GM18951 (cell line): Measurements from ENCODE around the gene ACTA2.

ENCODE experiments used
- POLR2A ChIP-seq: IDR thresholded peaks from 4 replicates; pipeline ENCODE4 v1.6.1; 2011; ENCODE audit warnings: mild to moderate bottlenecking; ENCODE audit not compliant: insufficient read length, insufficient read depth; ENCODE audit errors: extremely low read depth
- in situ Hi-C: fragments of 300-500 bp; cut with MboI; formaldehyde crosslinking; loops from one replicate; pipeline ENCODE4 v1.12.0; 2022; ENCODE audit warnings: low sequenced_read_pairs, mixed read lengths, inconsistent platforms; ENCODE audit not compliant: unreplicated experiment

The ACTA2 gene

GRCh38 chr10:88954458-88955083 lies 2.0 kb upstream of the ACTA2 start:
- in situ Hi-C loops, result no loop called here
- no peak for TF ChIP-seq POLR2A

DNA sequence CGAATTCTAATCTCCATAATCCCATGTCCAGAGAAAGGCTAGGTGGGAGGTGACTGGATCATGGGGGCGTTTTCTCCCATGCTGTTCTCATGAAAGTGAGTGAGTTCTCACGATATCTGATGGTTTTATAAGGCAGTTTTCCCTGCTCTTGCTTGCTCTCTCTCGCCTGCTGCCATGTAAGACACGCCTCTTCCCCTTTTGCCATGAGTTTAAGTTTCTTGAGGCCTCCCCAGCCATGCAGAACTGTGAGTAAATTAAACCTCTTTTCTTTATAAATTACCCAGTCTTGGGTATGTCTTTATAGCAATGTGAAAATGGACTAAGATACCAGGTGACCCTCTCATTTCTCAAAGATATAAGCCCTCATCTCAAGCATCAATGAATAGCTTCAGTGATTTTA lies 1.1 kb upstream of the ACTA2 start:
- in situ Hi-C loops, result no loop called here
- no peak for TF ChIP-seq POLR2A

GRCh38 chr10:88949912-88950837 lies 2.4 kb downstream of the ACTA2 start:
- no peak for TF ChIP-seq POLR2A
- in situ Hi-C loops, result no loop called here

- in situ Hi-C loops, result no loop called here
- TF ChIP-seq POLR2A, result no peak
Observed at GRCh38 chr10:88949051-88949450, 3.5 kb downstream of the ACTA2 start.

DNA sequence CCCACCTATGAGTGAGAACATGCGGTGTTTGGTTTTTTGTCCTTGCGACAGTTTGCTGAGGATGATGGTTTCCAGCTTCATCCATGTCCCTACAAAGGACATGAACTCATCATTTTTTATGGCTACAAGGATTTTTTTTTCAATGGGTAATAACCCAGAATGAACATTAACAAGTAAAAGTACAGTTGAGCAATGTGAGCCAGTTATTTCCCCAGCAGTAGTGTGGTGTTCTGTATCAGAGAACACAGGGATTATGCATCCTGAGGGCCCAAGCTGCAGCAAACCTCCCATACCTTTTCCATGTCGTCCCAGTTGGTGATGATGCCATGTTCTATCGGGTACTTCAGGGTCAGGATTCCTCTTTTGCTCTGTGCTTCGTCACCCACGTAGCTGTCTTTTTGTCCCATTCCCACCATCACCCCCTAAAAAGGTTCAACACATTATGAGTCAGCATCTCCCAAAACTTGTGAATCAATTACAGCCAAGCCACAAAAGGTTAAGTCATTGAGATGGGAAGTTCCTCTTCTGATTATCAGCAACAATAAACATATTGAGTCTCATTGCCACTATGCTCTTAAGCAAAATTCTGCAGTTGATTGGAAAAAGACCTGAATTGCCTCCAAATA lies 5.5 kb downstream of the ACTA2 start:
- in situ Hi-C loops, result no loop called here
- no peak for TF ChIP-seq POLR2A

DNA sequence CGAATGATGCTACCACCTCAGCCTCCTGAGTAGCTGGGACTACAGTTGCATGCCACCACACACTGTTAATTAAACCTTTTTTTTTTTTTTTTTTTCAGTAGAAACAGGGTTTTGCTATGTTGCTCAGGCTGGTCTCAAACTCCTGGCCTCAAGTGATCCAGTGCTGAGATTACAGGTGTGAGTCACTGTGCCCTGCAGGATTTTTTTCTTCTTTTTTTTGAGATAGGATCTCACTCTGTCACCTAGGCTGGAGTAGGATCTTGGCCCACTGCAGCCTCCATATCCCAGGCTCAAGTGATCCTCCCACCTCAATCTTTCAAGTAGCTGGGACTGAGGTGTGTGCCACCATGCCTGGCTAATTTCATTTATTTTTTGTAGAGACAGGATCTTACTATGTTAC lies 6.4 kb downstream of the ACTA2 start:
- TF ChIP-seq POLR2A, result no peak
- in situ Hi-C loops, result no loop called here

DNA sequence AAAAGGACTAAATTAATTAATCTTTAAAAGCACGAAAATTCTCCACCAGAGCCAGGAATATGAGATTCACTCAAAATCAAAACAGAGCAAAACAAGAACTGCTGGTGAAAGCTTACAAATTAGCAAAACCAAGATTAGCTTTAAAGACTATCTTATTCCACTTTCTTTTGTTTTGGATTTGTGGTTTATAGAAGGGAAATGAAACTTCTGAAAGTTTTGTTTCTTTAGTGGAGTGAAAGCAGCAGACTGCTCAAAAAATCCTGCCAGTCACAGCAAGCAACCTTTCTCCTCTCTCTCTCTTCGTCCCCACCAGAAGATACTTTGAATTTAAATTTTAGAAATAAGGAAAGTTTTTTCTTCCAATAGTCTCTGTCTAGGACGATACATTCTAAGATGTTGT lies 7.8 kb downstream of the ACTA2 start:
- in situ Hi-C loops, result no loop called here
- no peak for TF ChIP-seq POLR2A

DNA sequence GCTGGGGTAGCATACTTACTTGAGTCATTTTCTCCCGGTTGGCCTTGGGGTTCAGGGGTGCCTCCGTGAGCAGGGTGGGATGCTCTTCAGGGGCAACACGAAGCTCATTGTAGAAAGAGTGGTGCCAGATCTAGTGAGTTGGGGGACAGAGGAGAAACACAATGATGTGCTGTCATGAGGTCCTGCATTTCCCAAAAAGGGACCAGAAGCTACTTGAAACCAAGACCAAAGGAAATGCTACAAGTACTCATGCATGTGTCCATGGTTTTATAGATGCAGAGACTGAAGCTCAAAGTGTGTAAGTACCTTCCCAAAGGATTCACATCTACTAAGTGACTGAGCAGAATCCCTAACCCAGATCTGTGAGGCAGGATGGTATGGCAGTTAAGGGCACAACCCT lies 8.8 kb downstream of the ACTA2 start:
- in situ Hi-C loops, result no loop called here
- TF ChIP-seq POLR2A, result no peak

GRCh38 chr10:88941026-88941425 lies 11.5 kb downstream of the ACTA2 start:
- TF ChIP-seq POLR2A, result no peak
- in situ Hi-C loops, result no loop called here

DNA sequence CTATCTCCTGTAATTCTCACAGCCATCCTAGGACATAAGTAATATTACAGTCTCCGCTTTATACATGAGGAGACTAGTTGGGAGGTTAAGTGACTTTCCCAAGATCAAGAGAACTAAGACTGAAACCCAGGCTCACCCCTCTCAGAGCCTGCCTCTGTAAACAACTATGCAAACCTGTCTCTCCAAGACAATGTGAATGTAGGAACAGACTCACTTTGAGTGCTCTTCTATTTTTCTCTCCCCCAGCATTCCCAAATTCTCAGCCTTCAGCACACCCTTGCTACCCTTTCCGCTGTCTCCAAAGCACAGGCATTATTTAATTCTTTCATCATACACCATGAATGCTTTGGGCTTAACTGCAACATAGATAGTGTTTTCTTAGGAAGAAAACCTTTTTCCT lies 13.6 kb downstream of the ACTA2 start:
- no peak for TF ChIP-seq POLR2A
- in situ Hi-C loops, result loop anchor here (10.0 kb wide), 2 partner anchors 86 to 286 kb away; no protein-coding TSS in a partner anchor

DNA sequence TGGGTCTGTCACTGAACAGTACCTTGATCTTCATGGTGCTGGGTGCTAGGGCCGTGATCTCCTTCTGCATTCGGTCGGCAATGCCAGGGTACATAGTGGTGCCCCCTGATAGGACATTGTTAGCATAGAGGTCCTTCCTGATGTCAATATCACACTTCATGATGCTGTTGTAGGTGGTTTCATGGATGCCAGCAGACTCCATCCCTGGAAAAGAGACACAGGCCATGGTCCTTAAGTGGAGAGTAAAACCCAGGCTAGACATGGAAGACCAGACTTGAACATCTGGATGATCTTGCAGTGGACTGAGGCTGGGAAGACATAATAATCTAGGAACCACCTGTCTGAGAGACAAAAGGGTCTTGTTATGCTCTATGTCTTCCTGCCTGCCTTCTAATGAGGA lies 14.5 kb downstream of the ACTA2 start:
- no peak for TF ChIP-seq POLR2A
- in situ Hi-C loops, result loop anchor here (10.0 kb wide), 2 partner anchors 87 to 287 kb away; no protein-coding TSS in a partner anchor

DNA sequence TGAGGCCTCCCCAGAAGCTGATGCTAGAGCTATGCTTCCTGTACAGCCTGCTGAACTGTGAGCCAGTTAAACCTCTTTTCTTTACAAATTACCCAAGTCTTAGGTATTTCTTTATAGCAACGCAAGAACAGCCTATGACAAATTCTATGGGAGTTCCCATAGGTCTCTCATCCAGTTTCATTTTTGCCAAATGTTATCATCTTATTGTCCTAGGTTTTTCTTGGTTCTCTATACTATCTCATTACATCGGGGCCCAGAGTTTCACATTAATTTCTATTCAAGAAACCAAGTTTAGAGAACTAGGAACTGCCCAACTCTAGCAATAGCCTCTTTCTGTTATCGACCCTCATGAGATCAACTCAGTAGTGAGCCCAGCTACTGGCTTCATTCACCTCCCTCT lies 15.9 kb downstream of the ACTA2 start:
- TF ChIP-seq POLR2A, result no peak
- in situ Hi-C loops, result loop anchor here (10.0 kb wide), 2 partner anchors 88 to 288 kb away; no protein-coding TSS in a partner anchor

DNA sequence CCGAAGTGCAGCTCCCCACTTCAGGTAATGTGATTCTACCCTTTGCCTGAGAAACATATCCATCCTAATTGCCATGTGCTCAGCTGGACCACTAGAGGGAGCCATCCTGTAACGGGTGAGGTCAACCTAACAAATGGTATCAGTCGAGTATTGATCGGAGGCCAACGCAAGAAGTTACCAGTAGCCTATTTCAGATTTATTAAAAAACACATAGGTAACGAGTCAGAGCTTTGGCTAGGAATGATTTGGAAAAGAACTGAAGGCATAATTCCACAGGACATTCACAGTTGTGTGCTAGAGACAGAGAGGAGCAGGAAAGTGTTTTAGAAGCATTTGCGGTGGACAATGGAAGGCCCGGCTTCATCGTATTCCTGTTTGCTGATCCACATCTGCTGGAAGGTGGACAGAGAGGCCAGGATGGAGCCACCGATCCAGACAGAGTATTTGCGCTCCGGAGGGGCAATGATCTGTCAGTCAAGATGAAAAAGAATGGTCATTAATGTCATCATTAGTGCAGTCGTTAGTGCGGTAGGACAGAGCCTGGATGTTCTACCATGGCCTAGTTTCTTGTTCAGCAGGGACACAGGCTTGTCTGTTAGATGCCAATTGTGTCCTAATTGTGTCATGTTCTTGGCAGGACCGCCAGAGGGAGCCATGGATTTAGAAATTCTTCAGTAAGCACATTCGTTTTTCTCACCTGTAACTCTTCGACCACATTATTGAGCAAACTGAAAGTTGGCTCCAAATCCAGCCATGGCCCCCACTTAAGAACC lies 17.5 kb downstream of the ACTA2 start:
- TF ChIP-seq POLR2A, result no peak
- in situ Hi-C loops, result loop anchor here (10.0 kb wide), 2 partner anchors 90 to 290 kb away; no protein-coding TSS in a partner anchor
